HAP-1 (cell line): Measurements from ENCODE around the gene C17orf67.

Experiments
- DNase-seq, 2 experiments: peaks; one replicate each; pipeline ENCODE4 v3.0.0-alpha.2; 2016 to 2020; ENCODE audit warnings: low spot score in 2 of 2
- H3K27me3 ChIP-seq: fragments of 250-450 bp; sonication (Bioruptor Pico); 2 replicates; pipeline ENCODE4 v1.5.1; 2020; ENCODE audit warnings: low read depth, mild to moderate bottlenecking, moderate library complexity
- H3K36me3 ChIP-seq: fragments of 250-450 bp; sonication (Bioruptor Pico); replicated peaks from 2 replicates; pipeline ENCODE4 v1.5.1; 2020; ENCODE audit warnings: mild to moderate bottlenecking
- H3K4me1 ChIP-seq: fragments of 250-450 bp; sonication (Bioruptor Pico); 2 replicates; pipeline ENCODE4 v1.5.1; 2020; ENCODE audit warnings: mild to moderate bottlenecking
- H3K4me3 ChIP-seq: fragments of 250-450 bp; sonication (Bioruptor Pico); 2 replicates; pipeline ENCODE4 v1.5.1; 2020; ENCODE audit warnings: mild to moderate bottlenecking, moderate library complexity
- H3K9me3 ChIP-seq: fragments of 250-450 bp; sonication (Bioruptor Pico); 2 replicates; pipeline ENCODE4 v1.5.1; 2020; ENCODE audit warnings: mild to moderate bottlenecking, moderate library complexity
- in situ Hi-C: fragments of 300-500 bp; cut with MboI; formaldehyde crosslinking; loops from 3 replicates; pipeline ENCODE4 v1.14.3; 2020; ENCODE audit warnings: low sequenced_read_pairs, inconsistent platforms, mixed read lengths

The C17orf67 gene

GRCh38 chr17:56786989-56787482 is 46.7 kb downstream of the C17orf67 start:
- H3K27me3 ChIP-seq, result no peaks in the 10 kb centered on the region
- peaks cover 4% of the 10 kb centered on the region; the same call in 1 of the 2 replicates for H3K4me1 ChIP-seq
- no peak overlapping the region for H3K4me3 ChIP-seq
- H3K36me3 ChIP-seq, result no peaks in the 10 kb centered on the region
- no peak for DNase-seq
- H3K9me3 ChIP-seq, result no peaks in the 10 kb centered on the region
- in situ Hi-C loops, result no loop called here

- Histone ChIP-seq H3K27me3 (no peaks in the 10 kb centered on the region), H3K9me3 (no peaks in the 10 kb centered on the region), H3K36me3 (no peaks in the 10 kb centered on the region), H3K4me3 (no peak overlapping the region), H3K4me1 (peaks cover 4% of the 10 kb centered on the region; the same call in 1 of the 2 replicates)
- in situ Hi-C loops, result no loop called here
- no peak for DNase-seq
These were observed 47.6 kb downstream of the C17orf67 start for GRCh38 chr17:56785997-56786680.

- H3K27me3 ChIP-seq, result no peaks in the 10 kb centered on the region
- peaks cover 4% of the 10 kb centered on the region; the same call in 1 of the 2 replicates for H3K4me1 ChIP-seq
- H3K9me3 ChIP-seq, result no peaks in the 10 kb centered on the region
- no peaks in the 10 kb centered on the region for H3K36me3 ChIP-seq
- in situ Hi-C loops, result no loop called here
- no peak overlapping the region for H3K4me3 ChIP-seq
- DNase-seq, result no peak
These were observed 48.3 kb downstream of the C17orf67 start for GRCh38 chr17:56785405-56785804.

- in situ Hi-C loops, result no loop called here
- Histone ChIP-seq H3K36me3 (no peaks in the 10 kb centered on the region), H3K9me3 (no peaks in the 10 kb centered on the region), H3K4me3 (no peak overlapping the region), H3K4me1 (peaks cover 4% of the 10 kb centered on the region), H3K27me3 (no peaks in the 10 kb centered on the region)
- no peak for DNase-seq
These were observed 51.4 kb downstream of the C17orf67 start for GRCh38 chr17:56782338-56782737.

- no peaks in the 10 kb centered on the region for H3K9me3 ChIP-seq
- in situ Hi-C loops, result no loop called here
- H3K27me3 ChIP-seq, result no peaks in the 10 kb centered on the region
- H3K4me3 ChIP-seq, result no peak overlapping the region
- peaks cover 4% of the 10 kb centered on the region for H3K4me1 ChIP-seq
- H3K36me3 ChIP-seq, result no peaks in the 10 kb centered on the region
- DNase-seq, result no peak
These were observed 51.8 kb downstream of the C17orf67 start for GRCh38 chr17:56781906-56782305.

- in situ Hi-C loops, result no loop called here
- Histone ChIP-seq H3K27me3 (no peaks in the 10 kb centered on the region), H3K4me3 (no peak overlapping the region; the same call in 1 of the 2 replicates), H3K4me1 (peaks cover 4% of the 10 kb centered on the region), H3K36me3 (no peaks in the 10 kb centered on the region), H3K9me3 (no peaks in the 10 kb centered on the region)
- peak; percentile 65 to 84 for DNase-seq
These were observed 53.6 kb downstream of the C17orf67 start for GRCh38 chr17:56779898-56780777.

GRCh38 chr17:56779322-56779721 is 54.4 kb downstream of the C17orf67 start:
- no peaks in the 10 kb centered on the region for H3K27me3 ChIP-seq
- in situ Hi-C loops, result no loop called here
- DNase-seq, result no peak

GRCh38 chr17:56778898-56779297 is 54.8 kb downstream of the C17orf67 start:
- Histone ChIP-seq H3K4me3 (no peak overlapping the region), H3K9me3 (no peaks in the 10 kb centered on the region), H3K4me1 (no peaks in the 10 kb centered on the region; the same call in none of the 2 replicates), H3K27me3 (no peaks in the 10 kb centered on the region), H3K36me3 (no peaks in the 10 kb centered on the region)
- no peak for DNase-seq
- in situ Hi-C loops, result no loop called here

More at GRCh38 chr17:56779322-56779721, 54.4 kb downstream of the C17orf67 start:
- no peaks in the 10 kb centered on the region for H3K9me3 ChIP-seq
- H3K36me3 ChIP-seq, result no peaks in the 10 kb centered on the region
- no peaks in the 10 kb centered on the region; the same call in none of the 2 replicates for H3K4me1 ChIP-seq
- no peak overlapping the region for H3K4me3 ChIP-seq

- in situ Hi-C loops, result no loop called here
- DNase-seq, result no peak
- H3K27me3 ChIP-seq, result no peaks in the 10 kb centered on the region
- no peaks in the 10 kb centered on the region; the same call in none of the 2 replicates for H3K4me1 ChIP-seq
- no peaks in the 10 kb centered on the region for H3K9me3 ChIP-seq
- no peak overlapping the region for H3K4me3 ChIP-seq
- no peaks in the 10 kb centered on the region for H3K36me3 ChIP-seq
These were observed 55.9 kb downstream of the C17orf67 start for GRCh38 chr17:56777859-56778258.

- Histone ChIP-seq H3K4me1 (no peaks in the 10 kb centered on the region), H3K9me3 (no peaks in the 10 kb centered on the region), H3K27me3 (no peaks in the 10 kb centered on the region), H3K36me3 (no peaks in the 10 kb centered on the region), H3K4me3 (no peak overlapping the region)
- in situ Hi-C loops, result no loop called here
- DNase-seq, result no peak
These were observed 59.1 kb downstream of the C17orf67 start for GRCh38 chr17:56774650-56775049.

- H3K36me3 ChIP-seq, result no peaks in the 10 kb centered on the region
- H3K4me1 ChIP-seq, result no peaks in the 10 kb centered on the region
- no peak overlapping the region for H3K4me3 ChIP-seq
- no peaks in the 10 kb centered on the region for H3K27me3 ChIP-seq
- H3K9me3 ChIP-seq, result no peaks in the 10 kb centered on the region
- no peak for DNase-seq
- in situ Hi-C loops, result no loop called here
These were observed 60.6 kb downstream of the C17orf67 start for GRCh38 chr17:56773124-56773523.

GRCh38 chr17:56772442-56772841 is 61.3 kb downstream of the C17orf67 start:
- H3K27me3 ChIP-seq, result no peaks in the 10 kb centered on the region
- in situ Hi-C loops, result no loop called here
- no peaks in the 10 kb centered on the region for H3K36me3 ChIP-seq
- DNase-seq, result no peak
- H3K9me3 ChIP-seq, result no peaks in the 10 kb centered on the region
- no peaks in the 10 kb centered on the region for H3K4me1 ChIP-seq
- no peak overlapping the region for H3K4me3 ChIP-seq

- Histone ChIP-seq H3K4me1 (no peaks in the 10 kb centered on the region), H3K9me3 (no peaks in the 10 kb centered on the region), H3K4me3 (no peak overlapping the region), H3K27me3 (peaks cover 2% of the 10 kb centered on the region; the same call in 1 of the 2 replicates), H3K36me3 (no peaks in the 10 kb centered on the region)
- DNase-seq, result no peak
- in situ Hi-C loops, result no loop called here
These were observed 61.7 kb downstream of the C17orf67 start for GRCh38 chr17:56771975-56772374.

- Histone ChIP-seq H3K36me3 (no peaks in the 10 kb centered on the region), H3K4me3 (no peak overlapping the region), H3K27me3 (peaks cover 2% of the 10 kb centered on the region; the same call in 1 of the 2 replicates), H3K9me3 (no peaks in the 10 kb centered on the region), H3K4me1 (no peaks in the 10 kb centered on the region)
- in situ Hi-C loops, result no loop called here
- DNase-seq, result no peak
These were observed 62.2 kb downstream of the C17orf67 start for GRCh38 chr17:56771563-56771962.
